B cell (primary cell): Measurements from ENCODE around the gene HOMER2.

Experiments used
- CTCF ChIP-seq: fragments of 200-600 bp; IDR thresholded peaks from one replicate; pipeline ENCODE4 v1.8.0; 2022; ENCODE audit warnings: antibody characterized with exemption, mild to moderate bottlenecking
- EZH2 ChIP-seq: IDR thresholded peaks from 2 replicates; pipeline ENCODE4 v1.6.1; 2012; ENCODE audit warnings: borderline replicate concordance, low read depth, mild to moderate bottlenecking, moderate library complexity, low read length; ENCODE audit not compliant: insufficient read depth, poor library complexity, severe bottlenecking

GRCh38 chr15:82911458-82911857 lies 41.1 kb downstream of the HOMER2 start:
- TF ChIP-seq CTCF (no peak), EZH2 (no peak)
